ENCODE results near the gene PTBP1. TPM values are rescaled to one million over a fixed set of nuclear protein-coding genes. Genes with fewer than 3 reads are reported as not detected.

Gene PTBP1
- total and polyA plus RNA-seq, 9 of the 15 experiments (the other 6 are each of a cell fraction or from before 2014, with no cell fraction given) = 14.0 to 759 (median 234) TPM

- no peak for TF ChIP-seq ZBTB34 (CRISPR knock-in tag; IDR thresholded peaks at IDR 0.05)
- TF ChIP-seq KDM1A (IDR thresholded peaks at IDR 0.05) = no peak
- TF ChIP-seq TFE3 (CRISPR knock-in tag; IDR thresholded peaks at IDR 0.05) = no peak
- no peak for TF ChIP-seq GABPB2 (CRISPR knock-in tag; conservative IDR thresholded peaks at IDR 0.05)
- no peak for TF ChIP-seq EP300 (IDR thresholded peaks at IDR 0.05; ENCODE audit: low read length)
- no peak for TF ChIP-seq ZNF274 (IDR thresholded peaks at IDR 0.05; ENCODE audit: borderline replicate concordance, low read depth, low read length)
Observed at GRCh38 chr19:763869-764268, 33.4 kb upstream of the PTBP1 start (continued).

- Histone ChIP-seq H3K27ac (ENCODE audit: extremely low read depth, low read depth, low read length) (no peak overlapping the region), H4K20me1 (replicated peaks; ENCODE audit: control insufficient read depth, insufficient read depth, low read length) (no peaks in the 10 kb centered on the region), H3K27me3 (ENCODE audit: control insufficient read depth in 2 of 2, insufficient read depth in 2 of 2, low read length in 2 of 2) (no peaks in the 10 kb centered on the region), H3K4me1 (replicated peaks in 1 of 2; ENCODE audit: control insufficient read depth in 2 of 2, insufficient read depth in 2 of 2, low read length in 2 of 2) (peaks cover 0 to 16% of the 10 kb centered on the region in 2 experiments; a peak in 3 of 5 replicates), H3K9me3 (replicated peaks; ENCODE audit: control insufficient read depth, insufficient read depth, low read depth, low read length) (peaks cover 2% of the 10 kb centered on the region; the same call in 1 of the 2 replicates), H3K4me3 (no peak overlapping the region), H3K9me1 (ENCODE audit: control insufficient read depth, insufficient read depth, low read length) (no peaks in the 10 kb centered on the region), H3K79me2 (ENCODE audit: control insufficient read depth, insufficient read depth, low read length) (no peaks in the 10 kb centered on the region), H3K4me2 (ENCODE audit: insufficient read depth, low read length) (no peak overlapping the region), H3K36me3 (ENCODE audit: control insufficient read depth, insufficient read depth, low read length) (no peaks in the 10 kb centered on the region), H2AFZ (ENCODE audit: low read depth, low read length) (no peak overlapping the region), H3K9ac (ENCODE audit: insufficient read depth in 1 of 2, low read depth in 2 of 2, low read length in 2 of 2) (no peak overlapping the region)
- BruUV-seq (replicated peaks) = no TSS peak
- ChIA-PET POLR2A (interaction anchor here (0.7 to 1.0 kb wide), 3 partner anchors 11 to 25 kb away, joined by 3 to 6 read pairs (median 3); no protein-coding TSS in a partner anchor), CTCF (ENCODE audit: low intra/inter-chr PET ratio) (no interaction called here)
- 55% methylated on average over 12 of the region's 12 CpGs for WGBS (ENCODE audit: insufficient coverage, low coverage, missing lambda C conversion rate)
- in situ Hi-C loops (cut with MboI) (loop anchor here (5.0 to 25.0 kb wide), 2 partner anchors 223 to 473 kb away; partner anchors contain the start of genes ATP5F1D, CBARP and MIDN), intact Hi-C loops (cut with micrococcal nuclease) (no loop called here)
- DNase-seq (ENCODE audit: extremely low read depth in 1 of 4, low spot score in 3 of 4) (no peak), ATAC-seq (no peak), FAIRE-seq (no peak)
- no peak for TF ChIP-seq ATF3 (IDR thresholded peaks at IDR 0.05)
- no peak for TF ChIP-seq ATF3 (CRISPR knock-in tag; conservative IDR thresholded peaks at IDR 0.05)
- no peak for TF ChIP-seq HLTF (IDR thresholded peaks at IDR 0.05)
- no peak for TF ChIP-seq TAL1 (IDR thresholded peaks at IDR 0.05)
- no peak for TF ChIP-seq RERE (CRISPR knock-in tag; IDR thresholded peaks at IDR 0.05; ENCODE audit: borderline replicate concordance)
Observed at GRCh38 chr19:764301-764700, 33.0 kb upstream of the PTBP1 start.

All from K562 (cell line).